NCI-H1092 (cell line): ENCODE measurements around the gene GRM4.
A peak's percentile ranks its signal among the peaks of the same experiment; 100 is the strongest.

Experiments used
- DNase-seq: peaks from one replicate; lab custom pipeline; 2025; lab: John Stamatoyannopoulos, UW

GRM4 gene

DNA sequence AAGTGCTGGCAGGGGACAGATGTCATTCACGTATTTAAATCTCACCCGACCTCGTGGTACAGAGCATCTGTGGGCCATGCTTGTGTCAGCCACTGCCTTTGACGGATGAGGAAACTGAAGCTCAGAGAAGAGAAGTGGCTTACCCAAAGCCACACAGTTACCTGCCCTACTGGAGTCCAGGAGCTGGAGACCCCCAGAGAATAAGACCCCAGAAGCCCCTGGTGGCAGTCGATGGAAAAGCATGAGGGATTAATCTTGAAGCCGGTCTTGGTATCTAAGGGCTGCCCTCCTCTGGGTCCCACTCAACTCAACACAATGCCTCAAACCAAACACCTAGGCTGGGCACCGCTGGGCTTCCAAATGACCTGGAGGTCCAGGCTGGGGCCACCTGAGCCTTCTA lies 83.1 kb downstream of the GRM4 start:
- no peak for DNase-seq

DNA sequence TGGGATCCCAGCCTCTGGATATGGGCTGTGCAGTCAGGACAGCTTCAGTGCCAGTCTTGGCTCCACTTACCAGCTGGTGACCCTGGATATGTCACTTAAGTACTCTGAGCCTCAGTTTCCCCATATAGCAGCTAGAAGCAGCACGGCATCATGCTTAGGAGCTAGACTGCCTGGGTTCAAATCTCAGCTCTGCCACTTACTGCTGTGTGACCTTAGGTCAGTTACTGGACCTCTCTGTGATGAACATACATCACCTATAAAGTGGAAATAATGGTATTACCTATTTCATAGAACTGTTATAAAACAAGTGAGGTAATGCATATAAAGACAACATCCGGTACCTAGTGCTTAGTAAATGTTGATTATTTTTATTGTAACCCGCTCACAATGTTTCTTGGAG lies 83.7 kb downstream of the GRM4 start:
- DNase-seq = no peak

DNA sequence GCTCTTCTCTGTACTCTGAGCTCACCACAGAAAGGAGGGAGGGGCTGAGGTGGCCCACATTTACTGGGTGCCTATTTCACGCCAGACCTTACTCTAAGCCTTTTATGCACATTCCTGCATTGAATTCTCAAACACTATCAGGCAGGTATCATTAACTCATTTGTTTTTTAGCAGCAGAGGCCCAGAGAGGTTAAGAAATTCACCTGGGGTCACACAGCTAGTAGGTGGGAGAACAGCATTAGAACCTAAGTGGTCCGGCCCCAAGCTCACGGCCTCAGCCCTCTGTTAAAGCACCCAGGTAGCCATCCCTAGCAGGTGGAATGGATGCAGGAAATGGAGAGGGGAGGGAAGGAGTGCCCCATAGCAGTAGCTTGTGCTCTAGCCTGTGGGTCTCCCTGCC lies 84.5 kb downstream of the GRM4 start:
- no peak for DNase-seq

DNA sequence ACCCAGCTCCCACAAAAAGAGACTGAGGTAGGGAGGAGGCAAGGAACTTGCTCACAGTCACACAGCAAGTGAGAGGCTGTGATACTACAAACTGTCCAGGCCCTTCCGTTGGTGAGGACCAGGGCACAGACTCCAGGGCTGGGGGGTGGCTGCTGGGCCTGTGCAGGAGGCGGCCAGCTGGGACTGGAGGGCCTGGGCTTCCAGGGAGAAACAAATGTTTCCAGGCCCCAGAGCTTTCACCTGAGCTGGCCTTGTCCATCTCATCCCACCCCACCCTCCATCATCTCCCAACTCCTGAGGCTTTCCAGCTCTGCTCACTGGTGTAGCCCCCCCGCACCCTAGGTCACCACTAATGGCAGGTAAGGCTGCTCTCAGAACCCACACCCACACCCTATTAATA lies 86.0 kb downstream of the GRM4 start:
- no peak for DNase-seq

DNA sequence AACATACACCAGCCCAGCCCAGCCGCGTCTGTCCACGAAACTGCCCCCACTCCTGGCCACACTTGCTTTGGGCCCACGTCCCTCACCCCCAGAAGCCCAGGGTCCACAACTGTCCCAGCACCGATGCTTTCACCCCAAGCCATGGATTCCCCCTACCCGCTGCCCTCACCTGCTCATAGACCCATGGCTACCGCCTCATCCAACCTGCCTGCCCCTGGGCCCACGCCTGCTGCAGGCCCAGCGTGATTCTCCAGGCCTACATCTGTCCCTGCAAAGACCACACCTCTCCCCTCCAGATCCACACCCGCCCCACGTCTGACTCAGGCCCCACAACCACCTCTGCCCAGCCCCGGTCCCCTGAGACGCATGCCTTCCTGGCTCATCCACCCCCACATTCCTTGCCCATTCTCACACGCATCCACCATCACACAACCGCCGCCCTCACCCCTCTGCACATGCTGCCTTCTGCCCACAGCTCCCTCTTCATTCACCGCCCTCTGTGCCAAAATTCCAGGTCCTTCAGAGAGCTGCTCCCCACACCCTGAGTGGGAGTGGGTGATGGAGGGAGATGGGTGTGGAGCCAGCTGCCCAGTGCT lies 86.7 kb downstream of the GRM4 start:
- DNase-seq = no peak

DNA sequence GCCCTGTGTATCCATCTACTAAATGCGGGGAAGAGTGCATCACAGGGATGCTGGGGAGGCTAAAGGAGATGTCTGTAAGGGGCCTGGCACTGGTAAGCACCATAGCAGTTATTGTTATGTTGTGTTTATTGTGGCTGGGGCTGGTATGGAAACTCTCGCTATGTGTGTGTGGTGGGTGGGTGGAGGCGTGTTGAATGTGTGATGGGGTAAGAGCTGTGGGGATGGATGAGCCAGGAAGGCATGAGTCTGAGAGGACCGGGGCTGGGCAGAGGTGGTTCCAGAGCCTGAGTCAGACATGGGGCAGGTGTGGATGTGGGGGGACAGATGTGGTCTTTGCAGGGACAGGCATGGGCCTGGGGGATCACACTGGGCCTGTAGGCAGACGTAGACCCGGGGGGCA lies 88.1 kb downstream of the GRM4 start:
- no peak for DNase-seq

DNA sequence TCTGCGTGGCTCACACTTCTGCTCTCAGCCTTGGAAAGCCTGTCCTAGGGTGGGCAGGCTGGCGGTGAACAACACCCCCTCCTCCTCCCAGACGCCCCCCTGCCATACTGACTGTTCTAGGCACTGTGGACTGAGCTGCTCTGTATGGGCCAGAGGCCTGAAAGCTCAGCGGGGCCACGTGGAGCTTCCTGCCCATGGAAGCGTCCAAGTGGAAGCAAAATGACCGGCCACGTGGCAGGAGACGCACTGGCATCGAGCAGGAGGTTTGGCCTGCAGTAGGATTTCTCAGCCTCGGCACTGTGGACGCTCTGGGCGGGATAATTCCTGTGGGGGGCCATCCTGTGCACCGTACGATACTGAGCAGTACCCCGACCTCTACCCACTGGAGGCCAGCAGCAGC lies 88.7 kb downstream of the GRM4 start:
- DNase-seq = no peak

DNA sequence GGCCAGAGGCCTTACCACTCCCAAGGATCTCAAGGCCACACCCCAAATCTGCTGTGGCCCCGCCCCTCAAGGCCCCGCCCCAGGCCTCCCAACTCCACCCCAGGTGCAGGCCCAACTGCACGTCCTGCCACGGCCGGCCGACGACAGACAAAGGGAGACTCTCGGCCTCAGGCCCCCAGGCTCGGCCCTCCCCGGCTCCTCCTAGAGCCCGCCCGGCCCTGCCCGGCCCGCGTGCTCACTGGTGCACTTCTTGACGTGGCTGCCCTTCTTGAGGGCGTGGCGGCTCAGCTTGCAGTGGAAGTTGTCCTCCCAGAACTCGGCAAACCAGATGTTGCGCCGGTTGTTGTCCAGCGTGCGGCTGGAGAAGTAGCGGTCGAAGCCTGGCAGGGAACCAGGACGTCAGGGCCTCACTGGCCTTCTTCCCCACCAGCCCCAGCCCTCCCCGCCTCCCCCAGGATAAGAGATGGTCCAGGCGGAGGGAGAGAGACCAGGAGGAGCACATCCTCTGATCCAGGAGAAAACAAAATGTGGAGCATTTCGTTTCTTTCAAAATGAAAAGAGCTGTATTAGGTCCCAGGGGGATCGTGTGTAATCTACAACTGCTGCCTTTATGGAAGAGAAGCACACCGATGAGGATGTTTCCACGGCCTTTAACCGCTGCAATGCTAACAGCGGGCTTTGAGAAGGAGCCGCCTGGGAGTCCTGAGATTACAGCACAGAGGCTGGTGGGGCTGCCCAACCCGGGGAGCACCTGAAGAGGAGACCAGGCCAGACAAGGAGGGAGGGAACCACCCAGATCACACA lies 89.4 kb downstream of the GRM4 start:
- no peak for DNase-seq

DNA sequence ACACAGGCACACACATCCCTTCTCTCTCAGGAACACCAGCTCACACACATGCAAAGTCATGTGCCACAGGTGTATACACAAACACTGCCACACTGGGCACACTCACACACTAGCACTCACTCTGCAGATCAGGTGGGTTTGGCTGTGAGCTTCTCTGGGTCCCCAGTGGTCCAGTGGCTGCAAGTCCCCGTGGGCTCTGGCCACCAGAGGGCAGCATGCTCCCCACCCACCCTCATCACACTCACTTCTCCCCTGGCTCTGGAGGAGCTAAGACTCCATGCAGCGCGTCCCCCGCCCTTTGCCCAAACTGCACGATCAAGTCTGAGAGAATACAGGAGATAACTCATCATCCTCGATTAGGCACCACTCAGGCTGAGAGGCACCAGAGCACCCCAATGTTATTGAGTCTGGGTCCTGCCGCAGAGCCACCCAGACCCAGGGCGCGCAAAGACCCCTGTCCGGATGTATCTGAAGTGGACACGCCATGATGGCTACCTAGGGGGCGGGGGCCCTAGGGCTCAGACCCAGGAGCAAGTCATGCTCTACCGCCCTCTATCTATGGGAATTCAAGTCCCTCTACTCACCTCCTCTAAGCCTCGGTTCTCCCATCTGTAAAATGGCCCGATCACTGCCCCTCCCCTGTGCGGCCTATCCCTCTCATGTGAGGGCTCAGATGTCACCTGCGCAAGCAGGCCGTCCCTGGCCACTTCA lies 90.5 kb downstream of the GRM4 start:
- peak; percentile 55 for DNase-seq

DNA sequence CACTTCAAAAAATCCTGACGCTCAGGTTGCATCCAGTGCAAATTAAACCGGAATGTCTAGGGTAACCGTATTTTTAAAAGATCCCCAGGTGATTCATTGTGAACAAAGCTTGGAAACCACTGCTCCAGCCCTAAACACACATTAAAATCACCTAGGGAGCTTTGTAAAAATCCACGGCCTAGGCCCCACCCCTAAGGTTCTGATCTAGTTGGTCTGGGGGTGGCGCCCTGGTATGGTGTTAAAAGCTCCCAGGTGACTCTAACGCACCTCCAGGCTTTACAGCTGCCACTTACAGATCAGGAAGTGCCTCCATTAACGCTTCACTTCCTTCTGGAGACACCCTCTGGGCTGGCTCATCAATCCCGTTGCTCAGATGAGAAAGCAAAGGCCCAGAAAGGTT lies 92.2 kb downstream of the GRM4 start:
- no peak for DNase-seq

DNA sequence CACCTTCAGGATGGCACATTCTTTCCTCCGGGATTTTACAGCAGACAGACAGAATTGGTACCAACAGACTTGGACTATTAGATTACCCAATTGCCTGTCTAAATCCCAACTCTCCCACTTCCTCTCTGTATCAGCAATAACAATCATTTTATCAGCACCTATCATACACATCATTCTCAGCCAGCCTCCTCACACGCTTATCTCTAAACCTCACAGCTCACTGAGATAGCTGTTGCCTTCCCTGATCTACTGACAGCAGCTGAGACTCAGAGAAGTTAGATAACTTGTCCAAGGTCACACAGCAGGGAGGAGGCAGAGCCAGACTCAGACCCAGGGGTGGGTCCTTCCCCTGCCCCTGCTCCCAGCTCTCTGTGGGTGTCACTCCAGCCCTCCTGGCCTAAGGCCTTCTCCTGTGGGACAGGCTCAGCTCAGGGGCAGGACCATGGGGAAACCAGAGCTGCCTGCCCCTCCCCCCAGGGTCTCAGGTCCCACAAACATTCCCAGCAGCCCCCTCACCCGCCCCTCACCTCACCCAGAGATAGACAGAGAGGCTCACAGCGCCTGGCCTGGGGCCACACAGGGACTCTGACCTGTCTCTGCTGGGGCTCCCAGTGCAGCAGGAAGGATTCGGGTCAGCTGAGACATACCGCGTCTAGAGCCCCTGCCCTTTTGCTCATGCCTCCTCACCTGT lies 92.8 kb downstream of the GRM4 start:
- no peak for DNase-seq

DNA sequence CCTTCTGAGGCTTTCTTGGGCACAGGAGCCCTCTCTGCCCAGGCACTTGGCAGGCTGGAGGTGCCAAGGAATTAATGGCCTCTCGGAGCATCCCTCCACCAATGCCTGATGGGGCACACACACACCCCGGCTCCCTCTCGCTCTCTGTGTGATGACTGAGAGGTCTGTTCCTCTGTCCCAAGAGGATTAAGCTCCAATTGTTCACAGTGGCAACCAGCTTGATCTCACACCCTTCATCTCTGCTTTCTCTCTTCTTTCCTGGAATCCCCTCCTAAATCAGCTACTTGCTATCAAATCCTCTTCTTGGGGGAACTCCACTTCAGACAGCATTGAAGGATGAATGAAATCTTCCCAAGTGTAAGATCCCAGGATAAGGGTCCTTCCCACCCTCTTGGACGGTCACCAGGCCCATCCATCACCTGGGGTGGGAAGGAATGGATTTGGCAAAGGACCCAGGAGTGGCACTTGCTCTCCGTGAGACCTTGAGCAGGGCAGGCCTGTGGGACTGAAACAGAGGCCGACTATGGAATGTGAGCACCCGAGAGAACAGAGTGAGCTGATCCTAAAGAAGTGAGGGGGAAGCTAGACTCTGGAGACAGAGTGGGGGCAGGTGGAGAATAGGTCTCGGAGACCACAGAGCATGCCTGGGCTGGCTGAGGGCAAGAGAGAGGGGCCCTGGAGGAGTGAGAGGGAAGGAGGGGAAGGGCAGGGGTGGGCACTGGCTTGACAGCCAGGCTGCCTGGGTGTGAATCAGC lies 93.6 kb downstream of the GRM4 start:
- no peak for DNase-seq

DNA sequence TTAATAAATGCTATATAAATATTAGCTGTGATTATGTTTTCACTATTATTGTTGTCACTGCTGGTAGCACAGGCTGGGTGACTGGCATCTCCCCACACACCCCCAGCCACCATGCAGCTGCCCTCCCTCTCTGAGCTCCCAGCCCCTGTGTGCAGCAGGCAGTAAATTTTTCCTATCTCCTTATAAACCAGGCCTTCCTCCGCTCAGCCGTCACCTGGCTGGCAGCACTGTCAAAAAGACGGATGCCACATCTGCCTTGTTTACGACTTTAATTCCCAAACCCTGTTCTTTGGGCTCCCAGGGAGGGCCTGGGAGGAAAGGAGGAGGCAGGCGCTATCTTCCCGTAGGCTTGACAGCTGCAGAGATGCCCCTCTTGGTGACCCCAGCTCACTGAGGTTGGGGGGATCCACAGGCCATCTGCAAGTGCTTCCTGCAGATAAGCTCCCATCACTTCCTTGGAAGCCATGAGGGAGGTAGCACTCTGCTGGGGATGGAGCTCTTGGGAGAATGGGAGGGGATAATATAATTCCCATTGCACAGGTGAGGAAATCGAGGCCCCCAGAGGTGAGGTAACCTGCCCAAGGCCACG lies 94.5 kb downstream of the GRM4 start:
- DNase-seq = no peak

DNA sequence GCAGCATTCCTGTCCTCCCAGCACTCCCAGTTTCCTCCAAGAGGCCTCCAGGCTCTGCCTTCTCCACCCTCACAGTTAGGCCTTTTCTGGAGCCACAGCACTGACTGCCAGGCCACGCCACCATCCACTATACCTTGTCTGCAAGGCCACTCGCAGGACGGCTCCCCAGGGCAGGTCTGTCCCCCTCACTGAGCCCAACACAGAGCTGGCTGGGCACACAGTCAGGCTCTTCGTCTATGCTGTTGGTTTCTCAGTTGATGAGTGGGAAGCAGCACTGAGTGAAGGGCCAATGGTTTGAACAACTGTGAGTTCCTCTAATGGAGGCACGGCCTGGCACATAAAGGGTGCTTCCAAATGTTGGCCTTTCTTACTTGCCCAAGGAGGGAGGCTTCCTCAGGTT lies 95.2 kb downstream of the GRM4 start:
- no peak for DNase-seq

DNA sequence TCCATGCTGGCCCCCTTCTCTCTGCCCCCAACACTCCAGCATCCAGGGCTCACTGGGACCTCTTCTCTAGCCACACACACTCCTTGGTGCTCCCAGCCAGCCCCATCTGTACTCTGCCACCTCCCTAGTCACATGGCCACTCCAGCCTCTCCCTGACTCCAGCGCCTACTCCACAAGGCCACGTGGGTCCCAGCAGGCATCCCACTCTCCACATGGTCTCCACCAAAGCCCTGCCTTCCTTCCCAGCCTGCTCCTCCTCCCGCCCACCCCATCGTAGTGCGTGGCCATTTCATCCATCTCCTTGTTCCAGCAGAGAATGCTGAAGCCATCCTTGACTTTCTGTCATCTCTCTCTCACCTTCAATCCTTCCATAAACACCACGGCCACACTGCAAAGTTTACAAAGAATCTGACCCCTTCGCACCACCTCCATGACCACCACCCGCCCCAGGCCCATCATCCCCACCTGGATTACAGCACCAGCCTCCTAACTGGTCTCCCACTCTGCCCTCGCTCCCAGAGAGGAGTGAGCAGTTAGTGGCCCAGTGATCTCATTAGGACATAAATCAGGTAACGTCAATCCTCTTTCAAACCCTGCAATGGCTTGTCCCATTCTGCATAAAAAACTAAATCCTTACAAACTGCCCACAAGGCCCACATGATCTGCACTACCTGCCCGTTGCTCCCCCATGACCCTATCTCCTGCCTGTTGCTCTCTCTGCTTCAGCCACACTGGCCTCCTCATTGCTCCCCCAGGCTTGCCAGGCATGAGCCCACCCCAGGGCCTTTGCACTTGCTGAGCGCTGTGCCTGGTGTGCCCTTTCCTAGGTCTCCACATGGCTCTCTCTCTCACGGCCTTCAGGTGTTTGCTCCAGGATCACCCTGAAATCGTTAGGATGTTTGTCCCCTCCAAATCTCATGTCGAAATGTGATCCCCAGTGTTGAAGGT lies 96.2 kb downstream of the GRM4 start:
- DNase-seq = no peak

DNA sequence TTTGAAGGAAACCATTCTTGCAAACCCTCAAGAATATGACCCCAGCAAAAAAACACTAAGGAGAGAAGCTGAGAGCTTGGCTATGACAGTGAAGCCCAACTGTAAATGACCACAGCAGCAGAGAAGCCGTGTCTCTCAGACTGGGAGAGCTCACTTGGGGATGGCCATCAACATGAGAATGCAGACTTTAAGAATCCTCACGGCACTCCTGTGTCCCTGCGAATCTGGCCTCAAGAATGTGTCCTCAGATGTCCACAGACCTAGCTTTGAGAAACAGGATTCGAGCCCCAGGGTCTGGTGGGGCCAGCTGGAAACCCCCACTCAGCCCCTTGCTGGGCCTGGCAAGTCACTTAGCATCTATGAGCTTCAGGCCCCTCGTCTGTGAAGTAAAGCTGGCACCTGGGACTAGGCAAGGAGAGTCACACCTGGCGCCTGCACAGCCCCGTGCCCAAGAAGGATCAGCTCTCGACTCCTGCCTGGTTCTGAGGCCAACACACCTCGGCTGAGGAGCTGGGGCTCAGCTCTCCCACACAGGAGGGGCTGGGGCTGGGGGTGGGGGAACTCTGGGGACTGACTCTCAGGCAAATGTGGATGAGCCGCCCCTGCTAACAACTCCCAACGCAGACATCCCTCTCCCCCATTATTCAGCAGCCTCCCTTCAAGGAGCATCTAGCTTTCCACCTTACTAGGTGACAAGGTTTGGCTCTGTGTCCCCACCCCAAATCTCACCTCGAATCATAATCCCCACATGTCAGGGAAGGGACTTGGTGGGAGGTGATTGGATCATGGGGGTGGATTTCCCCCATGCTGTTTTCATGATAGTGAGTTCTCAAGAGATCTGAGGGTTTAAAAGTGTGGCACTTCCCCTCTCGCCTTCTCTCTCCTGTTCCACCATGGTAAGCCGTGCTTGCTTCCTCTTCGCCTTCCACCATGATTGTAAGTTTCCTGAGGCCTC lies 97.7 kb downstream of the GRM4 start:
- DNase-seq = no peak

DNA sequence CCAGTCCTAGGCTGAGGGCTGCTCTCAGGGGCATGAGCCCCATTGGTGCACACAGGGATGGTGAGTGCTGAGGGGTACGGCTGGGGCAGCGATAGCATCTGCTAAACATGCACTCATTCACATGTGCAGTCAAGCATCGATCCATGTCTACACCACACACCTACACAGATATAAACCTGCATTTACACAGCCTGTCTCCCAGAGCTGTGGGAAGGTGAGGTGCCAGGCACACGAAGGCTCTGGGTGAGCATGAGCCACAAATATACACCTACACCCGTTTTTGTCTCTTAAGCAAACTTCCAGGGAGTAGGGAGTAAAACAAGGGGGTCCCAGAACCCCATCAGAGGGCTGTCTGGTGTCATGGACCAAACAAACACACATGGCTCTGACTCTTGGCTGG lies 99.3 kb downstream of the GRM4 start:
- no peak for DNase-seq

DNA sequence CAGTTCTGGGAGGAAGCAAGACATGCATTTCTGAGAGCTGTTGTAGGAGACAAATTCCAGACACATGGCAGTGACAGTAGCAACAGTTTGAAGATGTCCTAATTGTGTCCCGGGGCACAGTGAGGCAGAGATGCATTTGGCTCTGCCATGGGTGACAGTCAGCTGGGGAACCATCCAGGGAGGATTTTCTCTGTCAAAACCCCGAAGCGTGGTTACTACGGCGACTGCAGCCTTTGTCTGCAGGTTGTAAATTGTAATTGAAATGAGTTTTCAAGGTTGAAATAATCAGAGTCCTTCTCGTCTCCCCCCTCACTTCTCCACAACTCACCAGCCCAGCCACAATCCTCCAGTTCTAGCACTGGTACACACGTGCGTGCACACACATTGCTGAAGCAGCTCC lies 100.1 kb downstream of the GRM4 start:
- DNase-seq = no peak

DNA sequence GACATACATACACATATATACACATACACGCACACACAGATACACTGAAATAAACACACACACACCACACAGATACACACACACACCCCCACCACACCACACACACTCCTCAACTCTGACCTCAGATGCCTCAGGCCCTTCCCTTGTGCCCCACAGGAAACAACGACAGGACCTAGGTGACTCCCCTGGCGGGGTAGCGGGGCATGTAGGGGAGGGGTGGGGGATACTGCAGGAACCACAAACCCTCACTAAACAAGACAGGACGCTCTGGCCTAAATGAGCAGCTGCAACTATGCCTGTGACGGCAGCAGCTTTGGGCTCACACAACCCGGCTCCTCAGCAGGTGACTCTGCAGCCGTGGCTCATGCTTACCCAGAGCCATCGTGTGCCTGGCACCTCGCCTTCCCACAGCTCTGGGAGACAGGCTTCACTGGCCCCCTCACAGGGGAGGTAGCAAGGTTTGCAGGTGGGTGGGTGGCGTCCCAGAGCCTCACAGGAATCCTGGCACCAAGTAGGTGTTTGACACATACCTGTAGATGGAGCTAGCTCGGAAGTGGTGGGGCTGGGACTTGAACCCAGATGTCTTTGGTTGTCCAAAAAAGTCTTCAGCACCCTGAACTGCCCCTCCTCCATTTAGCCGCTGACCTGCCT lies 100.8 kb downstream of the GRM4 start:
- DNase-seq = no peak
